Mesothelial cell of epicardium (in vitro differentiated cells): ENCODE measurements around the gene CRIP1. TPM values are rescaled to one million over a fixed set of nuclear protein-coding genes. Genes with fewer than 3 reads are reported as not detected.

Source experiments
- DNase-seq, 2 experiments: peaks; one replicate each; pipeline ENCODE4 v3.0.0; 2021; ENCODE audit warnings: low spot score in 2 of 2; ENCODE audit not compliant: unreplicated experiment in 2 of 2
- H3K27ac Mint-ChIP-seq: 2 replicates; pipeline ENCODE4 v1.8.0; 2021; ENCODE audit warnings: mixed read lengths
- H3K27me3 Mint-ChIP-seq: 2 replicates; pipeline ENCODE4 v1.8.0; 2021; ENCODE audit warnings: low read depth, mixed read lengths
- H3K36me3 Mint-ChIP-seq: 2 replicates; pipeline ENCODE4 v1.8.0; 2021; ENCODE audit warnings: mixed read lengths
- H3K4me1 Mint-ChIP-seq: 2 replicates; pipeline ENCODE4 v1.8.0; 2021; ENCODE audit warnings: mixed read lengths
- H3K4me3 Mint-ChIP-seq: 2 replicates; pipeline ENCODE4 v1.8.0; 2021; ENCODE audit warnings: mild to moderate bottlenecking, moderate library complexity, mixed read lengths
- H3K9me3 Mint-ChIP-seq: 2 replicates; pipeline ENCODE4 v1.8.0; 2021; ENCODE audit warnings: mixed read lengths
- CTCF ChIP-seq: fragments of 200-600 bp; sonication (generic); IDR thresholded peaks from one replicate; pipeline ENCODE4 v1.5.0; 2021; ENCODE audit warnings: antibody characterized with exemption; ENCODE audit not compliant: unreplicated experiment
- total RNA-seq: library from RNA; stranded (reverse); gene quantifications from 3 replicates; pipeline ENCODE4 v1.2.1, GENCODE V29; 2021

Gene CRIP1
- total RNA-seq, 1 donor from 2014 or later, result 17.1 TPM

GRCh38 chr14:105498430-105499255 lies 12.0 kb downstream of the CRIP1 start:
- TF ChIP-seq CTCF, result no peak
- H3K4me3 Mint-ChIP-seq, result no peak overlapping the region
- no peaks in the 10 kb centered on the region for H3K9me3 Mint-ChIP-seq
- H3K27me3 Mint-ChIP-seq, result no peaks in the 10 kb centered on the region
- no peak for DNase-seq
- no peaks in the 10 kb centered on the region for H3K4me1 Mint-ChIP-seq
- no peak overlapping the region for H3K27ac Mint-ChIP-seq
- no peaks in the 10 kb centered on the region for H3K36me3 Mint-ChIP-seq

- H3K27ac Mint-ChIP-seq, result no peak overlapping the region
- no peak for DNase-seq
Measured at GRCh38 chr14:105499256-105500035, 12.8 kb downstream of the CRIP1 start.

GRCh38 chr14:105500036-105500725 lies 13.5 kb downstream of the CRIP1 start:
- Mint-ChIP-seq H3K27ac (no peak overlapping the region), H3K27me3 (no peaks in the 10 kb centered on the region), H3K4me3 (no peak overlapping the region), H3K36me3 (no peaks in the 10 kb centered on the region), H3K9me3 (no peaks in the 10 kb centered on the region), H3K4me1 (no peaks in the 10 kb centered on the region)
- no peak for DNase-seq
- no peak for TF ChIP-seq CTCF

More at GRCh38 chr14:105499256-105500035, 12.8 kb downstream of the CRIP1 start:
- TF ChIP-seq CTCF, result no peak
- H3K36me3 Mint-ChIP-seq, result no peaks in the 10 kb centered on the region
- H3K4me3 Mint-ChIP-seq, result no peak overlapping the region
- no peaks in the 10 kb centered on the region for H3K9me3 Mint-ChIP-seq
- no peaks in the 10 kb centered on the region for H3K27me3 Mint-ChIP-seq
- H3K4me1 Mint-ChIP-seq, result no peaks in the 10 kb centered on the region

GRCh38 chr14:105500726-105501101 lies 14.0 kb downstream of the CRIP1 start:
- H3K4me1 Mint-ChIP-seq, result no peaks in the 10 kb centered on the region
- no peak for TF ChIP-seq CTCF
- H3K36me3 Mint-ChIP-seq, result no peaks in the 10 kb centered on the region
- H3K4me3 Mint-ChIP-seq, result no peak overlapping the region
- no peaks in the 10 kb centered on the region for H3K9me3 Mint-ChIP-seq
- no peak for DNase-seq
- no peak overlapping the region for H3K27ac Mint-ChIP-seq
- H3K27me3 Mint-ChIP-seq, result peaks cover 1% of the 10 kb centered on the region

- H3K4me1 Mint-ChIP-seq, result no peaks in the 10 kb centered on the region
- no peak overlapping the region for H3K4me3 Mint-ChIP-seq
- TF ChIP-seq CTCF, result no peak
- no peaks in the 10 kb centered on the region for H3K36me3 Mint-ChIP-seq
- H3K27ac Mint-ChIP-seq, result no peak overlapping the region
- no peak for DNase-seq
- H3K9me3 Mint-ChIP-seq, result no peaks in the 10 kb centered on the region
- H3K27me3 Mint-ChIP-seq, result peaks cover 5% of the 10 kb centered on the region
Measured at GRCh38 chr14:105501504-105502291, 15.0 kb downstream of the CRIP1 start.
